GM19395 (cell line): ENCODE data around the gene PAX7.

Experiments
- ATAC-seq: cut with Tn5 transposase; IDR thresholded peaks from one replicate; pipeline ENCODE4 v1.9.1; 2021; ENCODE audit warnings: mild to moderate bottlenecking, moderate library complexity; ENCODE audit not compliant: unreplicated experiment

The PAX7 gene

GRCh38 chr1:18618546-18619466 is 11.8 kb upstream of the PAX7 start:
- ATAC-seq = no peak

DNA sequence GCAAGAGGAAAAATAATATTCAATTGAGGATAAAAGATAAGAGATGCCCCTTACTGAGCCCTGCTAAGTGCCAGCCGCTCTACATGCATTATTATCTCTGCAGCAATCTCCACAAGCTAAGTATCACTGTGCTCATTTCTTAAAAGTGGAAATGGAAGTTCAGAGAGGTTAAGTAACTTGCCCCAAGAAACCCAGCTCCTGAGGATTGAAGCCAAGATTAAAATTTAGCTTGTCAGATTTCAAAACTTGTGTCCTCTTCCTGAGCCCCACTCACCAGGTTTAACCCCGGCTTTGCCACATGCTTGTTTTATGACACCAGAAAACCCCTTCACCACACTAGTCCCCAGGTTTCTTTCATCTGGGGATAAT is 11.2 kb upstream of the PAX7 start:
- no peak for ATAC-seq

DNA sequence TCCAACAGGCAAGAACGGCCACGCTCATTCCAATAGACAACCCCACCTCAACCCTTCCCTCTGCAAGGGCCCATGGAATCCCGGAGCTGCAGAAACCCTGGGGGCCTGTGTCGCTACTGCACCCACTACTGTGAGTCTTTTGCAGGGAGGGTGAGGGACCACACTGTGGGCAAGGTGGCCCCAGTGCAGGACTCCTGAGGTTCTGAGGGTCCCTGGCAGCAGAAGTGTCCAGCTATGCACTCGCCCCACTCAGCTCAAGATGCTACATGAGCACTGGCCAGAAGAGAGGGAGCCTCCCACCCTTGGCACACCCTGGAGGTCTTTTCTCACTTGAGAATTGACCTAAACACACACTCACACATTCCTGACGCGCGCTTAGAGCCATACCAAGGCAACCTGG is 2.1 kb upstream of the PAX7 start:
- ATAC-seq = no peak

GRCh38 chr1:18629659-18630510 is 761 bp upstream of the PAX7 start:
- no peak for ATAC-seq

GRCh38 chr1:18631496-18632217 is 1.0 kb downstream of the PAX7 start:
- ATAC-seq = no peak

DNA sequence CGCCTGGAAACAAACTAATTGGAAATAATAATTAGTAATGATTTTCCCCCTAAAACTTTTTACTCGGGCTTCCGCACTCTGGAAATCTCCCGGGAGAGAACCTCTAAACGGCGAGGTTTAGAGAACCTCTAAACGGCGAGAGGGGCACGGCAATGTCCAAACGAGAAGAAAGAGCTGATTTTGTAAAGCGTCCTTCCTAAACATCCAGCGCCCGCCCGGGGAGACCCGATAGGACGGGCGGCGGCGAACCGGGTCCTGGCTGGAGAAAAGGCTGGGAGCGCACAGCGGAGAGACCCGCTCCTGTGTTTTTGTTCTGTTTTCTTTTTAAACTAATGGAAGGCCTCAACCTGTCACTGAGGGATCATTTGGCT is 1.6 kb downstream of the PAX7 start:
- ATAC-seq = no peak

DNA sequence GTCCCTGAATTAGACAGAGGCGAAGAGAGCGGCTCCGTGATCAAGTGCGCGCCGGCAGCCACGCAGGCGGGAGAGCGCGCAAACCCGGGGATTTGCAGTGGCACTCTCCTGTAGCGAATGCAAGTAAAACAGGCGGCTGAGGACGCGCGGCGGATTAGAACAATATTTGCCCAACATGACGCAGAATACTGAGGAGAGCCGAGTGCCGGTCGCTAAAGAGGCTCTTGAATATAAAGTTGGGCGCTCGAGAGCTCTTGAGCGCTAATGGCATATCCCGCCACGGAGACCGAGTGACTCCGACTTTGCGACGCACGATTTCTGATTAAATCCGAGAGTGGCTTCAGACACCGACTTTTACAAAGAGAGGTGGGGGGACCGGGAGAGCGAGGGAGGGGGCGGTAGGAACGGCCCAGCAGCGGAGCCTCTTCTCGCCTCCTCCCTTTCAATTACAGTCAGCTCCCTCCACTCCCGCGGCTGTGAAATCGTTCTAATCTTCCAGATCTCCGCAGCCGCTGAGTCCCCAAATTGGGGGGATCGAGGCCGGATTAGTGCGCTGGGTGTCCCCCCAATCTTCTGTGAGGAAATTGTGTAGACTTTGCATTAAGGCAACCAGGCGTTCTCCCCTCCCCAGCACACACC is 2.3 kb downstream of the PAX7 start:
- ATAC-seq = no peak

- no peak for ATAC-seq
These were observed 2.9 kb downstream of the PAX7 start for GRCh38 chr1:18633422-18634155.

DNA sequence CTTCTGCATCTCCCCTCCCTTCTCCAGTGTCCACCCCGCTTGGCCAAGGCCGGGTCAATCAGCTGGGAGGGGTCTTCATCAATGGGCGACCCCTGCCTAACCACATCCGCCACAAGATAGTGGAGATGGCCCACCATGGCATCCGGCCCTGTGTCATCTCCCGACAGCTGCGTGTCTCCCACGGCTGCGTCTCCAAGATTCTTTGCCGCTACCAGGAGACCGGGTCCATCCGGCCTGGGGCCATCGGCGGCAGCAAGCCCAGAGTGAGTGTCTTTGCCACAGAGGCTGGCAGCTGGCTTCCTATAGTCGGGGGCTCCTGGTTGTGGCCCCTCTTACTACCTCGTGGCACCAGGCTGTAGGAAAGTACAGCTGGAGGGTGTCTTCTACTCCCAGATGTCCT is 3.6 kb downstream of the PAX7 start:
- ATAC-seq = no peak

DNA sequence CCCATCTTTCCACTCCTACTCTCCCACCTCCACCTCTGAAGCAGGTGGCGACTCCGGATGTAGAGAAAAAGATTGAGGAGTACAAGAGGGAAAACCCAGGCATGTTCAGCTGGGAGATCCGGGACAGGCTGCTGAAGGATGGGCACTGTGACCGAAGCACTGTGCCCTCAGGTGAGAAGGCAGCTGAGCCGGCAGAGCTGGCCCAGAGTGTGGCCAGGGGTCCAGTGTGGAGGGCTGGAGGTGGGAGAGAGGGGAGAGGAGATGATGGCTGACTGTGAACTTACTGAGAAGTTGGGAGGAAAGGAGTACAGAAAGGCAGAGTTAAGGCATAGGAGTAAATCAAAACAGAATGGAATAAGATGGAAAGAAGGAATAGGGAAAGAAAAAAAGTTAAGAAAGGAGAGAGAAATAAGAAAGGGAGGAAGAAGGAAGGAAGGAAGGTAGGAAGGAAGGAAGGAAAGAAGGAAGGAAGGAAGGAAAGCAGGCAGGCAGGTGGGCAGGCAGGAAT is 4.5 kb downstream of the PAX7 start:
- no peak for ATAC-seq

- no peak for ATAC-seq
These were observed 5.4 kb downstream of the PAX7 start for GRCh38 chr1:18635891-18636595.

DNA sequence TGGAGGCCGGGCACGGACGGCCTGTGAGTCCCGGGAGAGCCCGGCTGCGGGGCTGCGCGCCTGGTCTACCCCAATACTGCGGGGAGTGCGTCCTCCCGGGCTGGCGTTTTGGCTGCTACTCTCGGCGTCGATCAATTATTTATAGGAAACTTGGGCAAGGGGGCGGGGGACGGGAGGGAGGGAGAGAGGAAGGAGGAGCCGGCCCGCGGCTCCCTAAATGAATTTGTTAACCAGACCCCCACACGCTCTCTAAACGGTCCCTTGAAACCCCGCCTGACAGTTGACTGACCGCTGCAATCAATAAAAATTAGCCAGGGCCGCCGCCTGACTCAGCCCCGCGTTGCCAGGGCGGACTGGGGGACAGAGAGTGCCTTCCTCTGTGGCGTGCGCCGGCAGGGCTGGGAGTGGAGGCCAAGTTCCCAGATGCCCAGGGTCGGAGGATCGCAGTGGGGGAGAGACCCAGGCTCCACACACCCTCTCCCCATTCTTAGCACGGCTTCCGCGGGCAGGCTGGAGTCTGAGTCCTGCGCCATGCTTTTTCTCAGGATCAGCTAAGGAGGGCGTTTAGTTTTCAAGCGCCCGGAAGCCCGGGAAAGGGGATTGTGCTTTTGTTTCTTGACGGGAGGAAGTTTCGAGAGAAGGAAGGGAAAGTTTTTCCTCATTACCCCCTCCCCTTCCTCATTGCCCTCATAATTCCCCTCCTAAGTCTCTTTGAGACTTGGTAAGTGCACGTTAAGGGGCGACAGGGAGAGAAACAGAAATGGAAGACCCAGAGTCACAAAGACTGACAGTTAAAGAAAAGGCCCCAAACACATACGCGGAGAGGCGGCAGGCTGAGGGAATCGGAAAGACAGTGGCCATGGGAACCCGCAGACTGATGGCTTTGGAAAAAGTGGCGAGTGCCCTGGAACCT is 6.2 kb downstream of the PAX7 start:
- ATAC-seq = no peak

GRCh38 chr1:18637511-18637960 is 6.9 kb downstream of the PAX7 start:
- no peak for ATAC-seq

DNA sequence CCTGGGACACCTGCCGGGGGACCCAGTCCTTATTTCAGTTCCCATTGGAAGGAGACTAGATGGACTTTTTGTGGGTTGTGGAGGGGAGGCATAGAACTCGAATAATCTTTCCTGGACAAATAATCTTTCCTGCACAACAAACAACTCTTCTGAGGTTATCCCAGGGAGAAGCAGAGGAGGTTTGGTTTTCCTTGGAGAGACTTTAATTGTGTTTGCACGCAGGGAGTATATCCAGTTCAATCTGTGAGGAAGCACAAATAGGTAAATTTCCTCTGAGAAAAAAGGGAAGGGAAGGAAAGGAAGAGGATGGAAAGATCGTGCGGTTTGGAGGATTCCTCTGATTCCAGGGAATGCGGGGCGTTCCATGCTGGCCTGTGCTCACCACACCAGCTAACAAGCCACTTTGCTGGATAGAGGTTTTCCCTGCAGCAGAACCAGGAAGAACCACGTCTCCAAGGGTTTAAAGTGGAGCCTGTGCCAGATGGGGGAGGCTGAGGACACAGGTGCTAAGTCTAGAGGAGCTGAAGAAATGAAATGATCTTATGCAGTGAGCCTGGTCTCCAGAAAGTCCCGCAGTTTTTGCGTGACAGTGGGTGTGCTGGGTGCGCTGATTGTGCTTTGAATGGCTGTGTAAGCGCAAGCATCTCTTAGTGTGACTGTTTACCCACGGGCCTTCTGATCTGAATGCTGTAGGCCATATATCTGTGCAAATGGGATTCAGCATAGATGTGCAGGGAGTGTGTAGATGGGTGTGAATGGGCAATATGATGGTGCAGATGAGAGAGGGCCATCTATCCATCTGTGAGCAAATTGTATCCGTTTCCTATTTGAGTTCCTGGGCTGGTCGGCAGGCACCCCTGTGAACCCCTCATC is 7.6 kb downstream of the PAX7 start:
- no peak for ATAC-seq

- ATAC-seq = no peak
These were observed 8.3 kb downstream of the PAX7 start for GRCh38 chr1:18638835-18639364.

DNA sequence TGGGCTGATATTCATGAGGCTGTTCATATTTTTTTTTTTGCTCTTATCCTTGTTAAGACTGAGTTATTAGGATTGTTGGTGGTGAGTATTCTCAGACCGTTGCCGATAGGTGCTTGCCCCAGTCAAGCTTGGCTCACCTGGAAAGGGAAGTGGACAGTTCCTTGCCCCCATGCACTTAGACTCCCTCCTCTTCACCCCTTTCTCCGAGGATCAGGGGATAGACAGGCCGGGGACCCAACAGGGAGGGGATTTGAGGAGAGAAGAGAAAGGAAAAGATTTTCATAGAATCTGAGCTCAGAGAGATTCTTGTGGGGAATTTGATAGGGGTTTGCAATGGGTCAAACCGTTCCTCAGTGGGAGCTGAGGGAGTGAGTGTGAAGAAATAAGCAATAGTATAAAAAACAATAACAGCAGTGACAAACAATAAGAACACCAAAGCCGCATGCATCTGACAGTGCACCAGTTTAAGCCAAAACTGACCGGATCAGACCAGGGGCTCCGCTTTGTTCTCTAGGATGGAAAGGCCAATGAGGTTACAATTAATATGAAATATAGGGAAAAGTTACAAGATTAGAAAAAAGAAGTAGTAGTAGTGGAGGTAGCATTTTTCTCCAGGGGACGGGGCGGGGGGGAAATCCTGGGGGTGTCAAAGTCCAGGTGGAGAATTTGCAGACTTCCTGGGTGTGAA is 8.9 kb downstream of the PAX7 start:
- ATAC-seq = no peak
